Thyroid gland (tissue), 4 donors: ENCODE results near the gene FARS2.

Source experiments
- CTCF ChIP-seq, 6 experiments: fragments of 200-600 bp in 3 of 6; fragments of 450-650 bp in 3 of 6; sonication (generic) in 3 of 6; IDR thresholded peaks; one replicate each; pipeline ENCODE4 v1.5.1; 2016 to 2019; ENCODE audit warnings: antibody characterized with exemption in 6 of 6, mild to moderate bottlenecking in 2 of 6, inconsistent platforms in 1 of 6, moderate library complexity in 1 of 6
- POLR2A ChIP-seq, 2 donors: fragments of 450-650 bp; IDR thresholded peaks; one replicate each; pipeline ENCODE4 v1.6.1; 2017; ENCODE audit warnings: antibody characterized with exemption in 2 of 2, mild to moderate bottlenecking in 2 of 2, moderate library complexity in 1 of 2

GRCh38 chr6:5516036-5516435 lies 254.7 kb downstream of the FARS2 start:
- TF ChIP-seq CTCF (IDR thresholded peaks at IDR 0.05) (no peak), POLR2A (IDR thresholded peaks at IDR 0.05) (no peak)
